Gastroesophageal sphincter (tissue), 4 donors: ENCODE data around the gene MATN3. TPM values are rescaled to one million over a fixed set of nuclear protein-coding genes. Genes with fewer than 3 reads are reported as not detected.

Source experiments
- ATAC-seq: fragments of 150-250 bp; one replicate; pipeline ENCODE4 v1.9.1; 2016; ENCODE audit warnings: mild to moderate bottlenecking, moderate library complexity
- H3K27ac ChIP-seq, 4 donors: fragments of 200-600 bp; sonication (generic) in 3 of 4; 1 replicate in 3 of 4; 2 replicates in 1 of 4; pipeline ENCODE4 v1.5.1; 2016 to 2019
- H3K27me3 ChIP-seq: fragments of 200-600 bp; sonication (generic); one replicate; pipeline ENCODE4 v1.5.1; 2019
- H3K36me3 ChIP-seq, 2 donors: fragments of 200-600 bp; sonication (generic); one replicate each; pipeline ENCODE4 v1.5.1; 2019; ENCODE audit warnings: control low read depth in 1 of 2
- H3K4me1 ChIP-seq, 3 donors: fragments of 200-600 bp; sonication (generic); 1 replicate in 2 of 3; 2 replicates in 1 of 3; pipeline ENCODE4 v1.5.1; 2016 to 2019; ENCODE audit warnings: control low read depth in 2 of 3
- H3K4me3 ChIP-seq, 2 donors: fragments of 200-600 bp; sonication (generic); one replicate each; pipeline ENCODE4 v1.5.1; 2019; ENCODE audit warnings: mild to moderate bottlenecking in 1 of 2, moderate library complexity in 1 of 2
- H3K9me3 ChIP-seq, 3 donors: fragments of 200-600 bp; sonication (generic); one replicate each; pipeline ENCODE4 v1.5.1; 2017 to 2019; ENCODE audit warnings: control low read depth in 2 of 3
- CTCF ChIP-seq, 4 experiments: fragments of 200-600 bp in 2 of 4; fragments of 450-650 bp in 2 of 4; sonication (generic) in 1 of 4; IDR thresholded peaks; one replicate each; pipeline ENCODE4 v1.5.1; 2017 to 2019; ENCODE audit warnings: antibody characterized with exemption in 4 of 4, mild to moderate bottlenecking in 2 of 4, moderate library complexity in 2 of 4
- EP300 ChIP-seq: sonication (generic); formaldehyde crosslinking; IDR thresholded peaks from one replicate; pipeline ENCODE4 v1.6.1; 2017; ENCODE audit warnings: antibody characterized with exemption, mild to moderate bottlenecking
- POLR2A ChIP-seq, 2 donors: fragments of 450-650 bp; IDR thresholded peaks; one replicate each; pipeline ENCODE4 v1.6.1; 2017; ENCODE audit warnings: antibody characterized with exemption in 2 of 2, mild to moderate bottlenecking in 2 of 2, moderate library complexity in 1 of 2
- POLR2AphosphoS5 ChIP-seq: sonication (generic); formaldehyde crosslinking; IDR thresholded peaks from one replicate; pipeline ENCODE4 v1.6.1; 2017; ENCODE audit warnings: antibody characterized with exemption
- whole genome bisulfite sequencing, 2 donors: methylation state at CpG; one replicate each; pipeline ENCODE4 v1.1.5; 2018; ENCODE audit warnings: low coverage in 1 of 2; 5-methylcytosine and 5-hydroxymethylcytosine counted together
- total RNA-seq, 4 donors: library from RNA; depleted of rRNA; stranded (reverse); fragments of >200 nt; gene quantifications; one replicate each; pipeline ENCODE4 v1.1.0, GENCODE V29; 2016

Gene MATN3
- total RNA-seq, 4 donors from 2014 or later, result 0.67 to 2.5 (median 1.0) TPM; not detected in 1

- Histone ChIP-seq H3K4me3 (peak overlapping the region; percentile 63 to 64), H3K36me3 (no peaks in the 10 kb centered on the region), H3K27ac (peak overlapping the region in 3 of 4 donors; percentile 45 to 83 (median 74)), H3K27me3 (peaks cover 7% of the 10 kb centered on the region), H3K4me1 (peaks cover 0 to 20% (median 6%) of the 10 kb centered on the region in 3 donors), H3K9me3 (no peaks in the 10 kb centered on the region)
- no peak for ATAC-seq
- 61 to 78% methylated on average over 11 to 15 of the region's 15 CpGs for WGBS, 2 donors
- TF ChIP-seq POLR2A (IDR thresholded peaks at IDR 0.05), result no peak
- TF ChIP-seq CTCF (IDR thresholded peaks at IDR 0.05), result peak in 1 of 4 experiments; percentile 1
- no peak for TF ChIP-seq POLR2AphosphoS5
- TF ChIP-seq EP300, result no peak
Measured at GRCh38 chr2:20013126-20013849, 820 bp upstream of the MATN3 start.

- Histone ChIP-seq H3K36me3 (no peaks in the 10 kb centered on the region), H3K4me3 (peak overlapping the region; percentile 63 to 64), H3K4me1 (peaks cover 0 to 20% (median 6%) of the 10 kb centered on the region in 3 donors), H3K9me3 (no peaks in the 10 kb centered on the region), H3K27me3 (peaks cover 18% of the 10 kb centered on the region), H3K27ac (peak overlapping the region in 1 of 4 donors; percentile 45)
- peak; percentile 5 for ATAC-seq
- WGBS, 2 donors, result 20 to 28% methylated on average over 1 to 4 of the region's 4 CpGs
- TF ChIP-seq EP300 (no peak), POLR2A (IDR thresholded peaks at IDR 0.05) (no peak), POLR2AphosphoS5 (no peak), CTCF (IDR thresholded peaks at IDR 0.05) (no peak)
Measured at GRCh38 chr2:20012032-20012281, 511 bp downstream of the MATN3 start.

GRCh38 chr2:20011276-20012031 is 1.0 kb downstream of the MATN3 start:
- H3K9me3 ChIP-seq, result no peaks in the 10 kb centered on the region
- no peaks in the 10 kb centered on the region for H3K36me3 ChIP-seq
- ATAC-seq, result no peak
- 94 to 97% methylated on average over 3 to 5 of the region's 14 CpGs for WGBS, 2 donors
- TF ChIP-seq CTCF (IDR thresholded peaks at IDR 0.05) (no peak), POLR2AphosphoS5 (no peak), POLR2A (IDR thresholded peaks at IDR 0.05) (no peak), EP300 (no peak)
- no peak overlapping the region for H3K27ac ChIP-seq
- H3K4me3 ChIP-seq, result peak overlapping the region in 1 of 2 donors; percentile 64
- peaks cover 0 to 20% (median 6%) of the 10 kb centered on the region in 3 donors for H3K4me1 ChIP-seq
- H3K27me3 ChIP-seq, result peaks cover 21% of the 10 kb centered on the region

GRCh38 chr2:20008703-20009102 is 3.8 kb downstream of the MATN3 start:
- no peaks in the 10 kb centered on the region for H3K36me3 ChIP-seq
- H3K9me3 ChIP-seq, result no peaks in the 10 kb centered on the region
- H3K4me1 ChIP-seq, result peaks cover 0 to 20% (median 6%) of the 10 kb centered on the region in 3 donors
- 84 to 100% methylated on average over 1 to 5 of the region's 5 CpGs for WGBS, 2 donors
- H3K4me3 ChIP-seq, result no peak overlapping the region
- peaks cover 24% of the 10 kb centered on the region for H3K27me3 ChIP-seq
- no peak for ATAC-seq
- no peak overlapping the region for H3K27ac ChIP-seq
- TF ChIP-seq POLR2A (IDR thresholded peaks at IDR 0.05) (no peak), CTCF (IDR thresholded peaks at IDR 0.05) (no peak), POLR2AphosphoS5 (no peak), EP300 (no peak)
